ENCODE data around the gene LSMEM2.
A peak's percentile ranks its signal among the peaks of the same experiment; 100 is the strongest.

Gene LSMEM2

GRCh38 chr3:50289130-50289529 lies 10.2 kb downstream of the LSMEM2 start:
- H3K4me3 ChIP-seq (replicated peaks; ENCODE audit: low read depth, low read length), result no peak overlapping the region
- TF ChIP-seq CTCF (IDR thresholded peaks at IDR 0.05; ENCODE audit: low read length, missing control alignments), result no peak
- DNase-seq (ENCODE audit: low read depth), result no peak

GRCh38 chr3:50290161-50290641 lies 11.3 kb downstream of the LSMEM2 start:
- H3K4me3 ChIP-seq (replicated peaks; ENCODE audit: low read depth, low read length), result no peak overlapping the region
- TF ChIP-seq CTCF (IDR thresholded peaks at IDR 0.05; ENCODE audit: low read length, missing control alignments), result no peak
- no peak for DNase-seq (ENCODE audit: low read depth)

DNA sequence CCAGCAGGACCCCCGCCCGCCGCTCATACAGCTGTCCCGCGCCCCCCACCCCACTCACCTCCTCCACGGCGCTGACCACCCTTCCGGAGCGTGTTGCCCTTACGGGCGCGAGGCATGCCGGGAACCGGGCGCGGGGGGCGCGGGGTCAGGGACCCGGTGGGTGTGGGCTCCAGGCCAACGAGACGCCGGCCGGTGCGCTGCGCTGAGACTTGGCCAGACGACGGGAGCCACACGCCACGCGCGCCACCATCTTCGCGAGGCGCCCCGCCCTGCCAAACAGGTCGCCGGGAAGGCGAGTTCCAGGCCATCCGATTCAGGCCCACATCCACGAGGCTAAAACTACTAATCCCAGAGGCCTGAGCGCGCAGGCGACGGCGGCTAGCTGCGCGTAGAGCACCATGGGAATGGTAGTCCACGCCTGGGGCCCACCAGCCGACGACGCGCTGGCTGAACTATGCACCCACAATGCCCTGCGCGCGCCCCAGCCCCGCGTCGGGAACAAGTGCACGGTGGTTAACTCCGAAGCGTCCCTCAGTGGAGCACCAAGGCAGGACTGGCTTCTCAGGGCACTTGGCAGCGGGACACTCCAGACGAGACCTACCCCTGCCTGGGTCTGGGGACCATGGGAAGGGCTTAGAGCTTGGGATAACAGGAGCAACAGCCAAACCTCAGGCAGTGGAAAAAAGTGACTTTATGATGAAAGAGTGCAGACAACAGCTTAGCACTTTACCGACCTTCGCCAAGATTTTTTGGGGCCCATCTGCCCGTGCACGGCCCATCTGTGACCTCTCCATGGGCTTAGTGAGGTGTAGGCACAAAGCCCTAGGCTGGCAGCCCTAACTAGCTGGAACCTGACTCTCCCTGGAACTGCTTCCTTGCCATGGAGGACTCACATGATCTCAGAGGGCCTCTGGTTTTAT lies 13.5 kb downstream of the LSMEM2 start, which contains the start of gene IFRD2:
Gene IFRD2, minus strand, starts transcription at position 271 of the 920 bp plus-strand sequence. Its CDS starts 155 bp downstream, at position 116.
- peak within 1 kb of the TSS; percentile 70 for H3K4me3 ChIP-seq (replicated peaks; ENCODE audit: low read depth, low read length)
- DNase-seq (ENCODE audit: low read depth), result peak; percentile 98

GRCh38 chr3:50293079-50293801 lies 14.4 kb downstream of the LSMEM2 start:
- no peak for TF ChIP-seq CTCF (IDR thresholded peaks at IDR 0.05; ENCODE audit: low read length, missing control alignments)
- H3K4me3 ChIP-seq (replicated peaks; ENCODE audit: low read depth, low read length), result no peak overlapping the region
- no peak for DNase-seq (ENCODE audit: low read depth)

More for the DNA sequence above, 13.5 kb downstream of the LSMEM2 start, which contains the start of gene IFRD2:
- no peak for TF ChIP-seq CTCF (IDR thresholded peaks at IDR 0.05; ENCODE audit: low read length, missing control alignments)

- no peak for DNase-seq (ENCODE audit: low read depth)
- no peak overlapping the region for H3K4me3 ChIP-seq (replicated peaks; ENCODE audit: low read depth, low read length)
- TF ChIP-seq CTCF (IDR thresholded peaks at IDR 0.05; ENCODE audit: low read length, missing control alignments), result no peak
Measured at GRCh38 chr3:50294089-50294488, 15.2 kb downstream of the LSMEM2 start.

GRCh38 chr3:50294492-50295403 lies 15.9 kb downstream of the LSMEM2 start:
- DNase-seq (ENCODE audit: low read depth), result no peak
- TF ChIP-seq CTCF (IDR thresholded peaks at IDR 0.05; ENCODE audit: low read length, missing control alignments), result no peak
- H3K4me3 ChIP-seq (replicated peaks; ENCODE audit: low read depth, low read length), result no peak overlapping the region
